Activated CD8-positive, alpha-beta memory T cell treated with anti-CD3 and anti-CD28 coated beads, Interleukin-2, amount 10 ng/mL, durations not matched to agents 7 days and 5 days (primary cell): ENCODE data around the gene TIGAR. TPM values are rescaled to one million over a fixed set of nuclear protein-coding genes. Genes with fewer than 3 reads are reported as not detected.

ENCODE experiments used
- total RNA-seq, 2 experiments: library from RNA; stranded (reverse); gene quantifications; one replicate each; pipeline ENCODE4 v1.2.3, GENCODE V29; 2021

TIGAR gene
- total RNA-seq, 2 experiments from 2014 or later: 7.6 to 18.1 TPM

Other genes starting within 250 kb of the TIGAR start
- 100 to 1,000 TPM; 492 to 862 TPM for gene CCND2, start 47.5 kb upstream of the TIGAR start, total RNA-seq
- gene FGF23, start 58.5 kb downstream of the TIGAR start, total RNA-seq: not detected
- not detected for gene FGF6, start 124.6 kb downstream of the TIGAR start, total RNA-seq
- 10 to 100 TPM; 35.7 to 54.4 TPM for gene RAD51AP1, start 217.7 kb downstream of the TIGAR start, total RNA-seq
- gene DYRK4, start 241.0 kb downstream of the TIGAR start, total RNA-seq: 10 to 100 TPM; 22.8 to 28.8 TPM